Measurements from ENCODE around the gene CLCN7. TPM values are rescaled to one million over a fixed set of nuclear protein-coding genes. Genes with fewer than 3 reads are reported as not detected.

The CLCN7 gene
- total RNA-seq, 1 experiment from 2014 or later, result 64.0 TPM

DNA sequence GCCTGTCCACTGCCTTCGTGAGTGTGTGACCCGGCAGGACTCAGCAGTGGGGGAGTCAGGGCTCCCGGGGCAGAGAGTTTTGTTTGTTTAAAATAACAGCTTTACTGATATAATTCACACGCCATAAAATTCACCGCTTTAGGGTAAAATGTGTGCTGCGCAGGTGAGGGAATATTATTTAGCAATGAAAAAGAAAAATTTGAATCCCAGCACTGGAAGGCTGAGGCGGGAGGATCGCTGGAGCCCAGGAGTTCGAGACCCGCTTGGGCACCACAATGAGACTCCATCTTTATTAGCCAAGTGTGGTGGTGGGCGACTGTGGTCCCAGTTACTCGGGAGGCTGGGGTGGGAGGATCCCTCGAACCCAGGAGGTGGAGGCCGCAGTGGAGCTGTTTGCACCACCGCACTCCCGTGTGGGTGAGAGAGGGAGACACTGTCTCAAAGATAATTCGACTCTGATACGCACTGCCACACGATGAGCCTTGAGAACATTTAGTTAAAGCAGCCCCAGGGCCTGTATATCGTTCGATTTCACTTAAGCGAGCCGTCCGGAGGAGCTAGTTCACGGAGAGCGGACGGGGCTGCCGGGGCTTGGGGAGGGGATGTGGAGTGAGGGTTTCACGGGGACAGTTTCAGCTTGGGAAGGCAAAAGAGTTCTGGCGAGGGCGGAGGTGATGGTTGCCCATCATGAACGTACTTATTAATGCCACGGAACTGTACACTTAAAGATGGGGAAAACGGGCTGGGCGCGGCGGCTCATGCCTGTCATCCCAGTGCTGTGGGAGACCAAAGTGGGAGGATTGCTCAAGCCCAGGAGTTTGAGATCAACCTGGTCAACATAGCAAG lies 28.5 kb upstream of the CLCN7 start:
- BruUV-seq (replicated peaks), result TSS peak; percentile 17
- H3K79me2 ChIP-seq (ENCODE audit: insufficient read depth, low read length), result no peaks in the 10 kb centered on the region
- H3K36me3 ChIP-seq (ENCODE audit: control insufficient read depth in 1 of 2, insufficient read depth in 2 of 2, low read length in 2 of 2), result peaks cover 8 to 28% of the 10 kb centered on the region in 2 experiments; a peak in 3 of 4 replicates
- H3K4me2 ChIP-seq (ENCODE audit: low read length), result no peak overlapping the region
- ATAC-seq, result no peak
- POLR2A ChIA-PET, result no interaction called here
- RAD21 ChIA-PET (ENCODE audit: low non-redundant PET in 1 of 2, low total read pairs in 2 of 2, uncharacterized antibody in 2 of 2, unreplicated experiment in 2 of 2), result no interaction called here
- H2AFZ ChIP-seq (ENCODE audit: low read depth, low read length, poor library complexity, severe bottlenecking), result no peak overlapping the region
- TF ChIP-seq, protein P1, sequence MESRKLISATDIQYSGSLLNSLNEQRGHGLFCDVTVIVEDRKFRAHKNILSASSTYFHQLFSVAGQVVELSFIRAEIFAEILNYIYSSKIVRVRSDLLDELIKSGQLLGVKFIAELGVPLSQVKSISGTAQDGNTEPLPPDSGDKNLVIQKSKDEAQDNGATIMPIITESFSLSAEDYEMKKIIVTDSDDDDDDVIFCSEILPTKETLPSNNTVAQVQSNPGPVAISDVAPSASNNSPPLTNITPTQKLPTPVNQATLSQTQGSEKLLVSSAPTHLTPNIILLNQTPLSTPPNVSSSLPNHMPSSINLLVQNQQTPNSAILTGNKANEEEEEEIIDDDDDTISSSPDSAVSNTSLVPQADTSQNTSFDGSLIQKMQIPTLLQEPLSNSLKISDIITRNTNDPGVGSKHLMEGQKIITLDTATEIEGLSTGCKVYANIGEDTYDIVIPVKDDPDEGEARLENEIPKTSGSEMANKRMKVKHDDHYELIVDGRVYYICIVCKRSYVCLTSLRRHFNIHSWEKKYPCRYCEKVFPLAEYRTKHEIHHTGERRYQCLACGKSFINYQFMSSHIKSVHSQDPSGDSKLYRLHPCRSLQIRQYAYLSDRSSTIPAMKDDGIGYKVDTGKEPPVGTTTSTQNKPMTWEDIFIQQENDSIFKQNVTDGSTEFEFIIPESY (IDR thresholded peaks at IDR 0.05; ENCODE audit: extremely low read depth, insufficient replicate concordance, low read length), result no peak
- no peak for TF ChIP-seq JUND (IDR thresholded peaks at IDR 0.05)
- no peak for TF ChIP-seq FOSL1 (IDR thresholded peaks at IDR 0.05; ENCODE audit: low read depth)
- TF ChIP-seq ATF3 (IDR thresholded peaks at IDR 0.05), result no peak
- TF ChIP-seq, protein P2, sequence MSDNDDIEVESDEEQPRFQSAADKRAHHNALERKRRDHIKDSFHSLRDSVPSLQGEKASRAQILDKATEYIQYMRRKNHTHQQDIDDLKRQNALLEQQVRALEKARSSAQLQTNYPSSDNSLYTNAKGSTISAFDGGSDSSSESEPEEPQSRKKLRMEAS (IDR thresholded peaks at IDR 0.05), result no peak
- no peak for TF ChIP-seq POLR2A (IDR thresholded peaks at IDR 0.05; ENCODE audit: borderline replicate concordance, extremely low read depth, insufficient read depth, insufficient read length)
- no peak for TF ChIP-seq SP1 (IDR thresholded peaks at IDR 0.05; ENCODE audit: low read depth)
- TF ChIP-seq RAD21 (IDR thresholded peaks at IDR 0.05; ENCODE audit: low read depth), result no peak
- no peak for TF ChIP-seq SRF (IDR thresholded peaks at IDR 0.05; ENCODE audit: low read depth)
- TF ChIP-seq EZH2 (IDR thresholded peaks at IDR 0.05), result no peak
- TF ChIP-seq REST (IDR thresholded peaks at IDR 0.05; ENCODE audit: low read depth), result no peak
- TF ChIP-seq TCF7L2 (IDR thresholded peaks at IDR 0.05; ENCODE audit: borderline replicate concordance, extremely low read depth, insufficient read depth, insufficient read length), result no peak
- no peak for TF ChIP-seq ELF1 (IDR thresholded peaks at IDR 0.05; ENCODE audit: borderline replicate concordance, low read depth)
- no peak for TF ChIP-seq CBX3 (IDR thresholded peaks at IDR 0.05; ENCODE audit: low read depth)
- TF ChIP-seq CEBPB (IDR thresholded peaks at IDR 0.05; ENCODE audit: low read depth), result no peak
- CTCF ChIA-PET, result no interaction called here
- intact Hi-C loops (cut with micrococcal nuclease), result no loop called here
- H3K9ac ChIP-seq (ENCODE audit: low read length), result no peak overlapping the region
- H3K4me3 ChIP-seq (replicated peaks in 1 of 2; ENCODE audit: low read depth in 1 of 2, low read length in 2 of 2), result no peak overlapping the region
- H3K27ac ChIP-seq (ENCODE audit: low read depth, low read length), result no peak overlapping the region
- H3K9me2 ChIP-seq (ENCODE audit: insufficient read depth), result no peaks in the 10 kb centered on the region
- H3K27me3 ChIP-seq (ENCODE audit: insufficient read depth, low read length), result no peaks in the 10 kb centered on the region
- H3K9me3 ChIP-seq (ENCODE audit: control insufficient read depth in 1 of 2, insufficient read depth in 1 of 2, low read depth in 1 of 2, low read length in 2 of 2), result no peaks in the 10 kb centered on the region
- no peaks in the 10 kb centered on the region for H4K20me1 ChIP-seq (ENCODE audit: insufficient read depth)
- DNase-seq (ENCODE audit: low read depth, low spot score), result no peak
- no peaks in the 10 kb centered on the region for H3K4me1 ChIP-seq (ENCODE audit: control insufficient read depth in 1 of 2, insufficient read depth in 2 of 2, low read length in 2 of 2)
